Epithelial cell of prostate (primary cell): Measurements from ENCODE around the gene SCTR.

Source experiments
- DNase-seq: peaks from one replicate; pipeline ENCODE4 v3.0.0-alpha.2; 2011; ENCODE audit warnings: low read depth, low spot score
- H3K27ac ChIP-seq: fragments of 450-650 bp; 2 replicates; pipeline ENCODE4 v1.5.1; 2017; ENCODE audit warnings: mild to moderate bottlenecking

The SCTR gene

DNA sequence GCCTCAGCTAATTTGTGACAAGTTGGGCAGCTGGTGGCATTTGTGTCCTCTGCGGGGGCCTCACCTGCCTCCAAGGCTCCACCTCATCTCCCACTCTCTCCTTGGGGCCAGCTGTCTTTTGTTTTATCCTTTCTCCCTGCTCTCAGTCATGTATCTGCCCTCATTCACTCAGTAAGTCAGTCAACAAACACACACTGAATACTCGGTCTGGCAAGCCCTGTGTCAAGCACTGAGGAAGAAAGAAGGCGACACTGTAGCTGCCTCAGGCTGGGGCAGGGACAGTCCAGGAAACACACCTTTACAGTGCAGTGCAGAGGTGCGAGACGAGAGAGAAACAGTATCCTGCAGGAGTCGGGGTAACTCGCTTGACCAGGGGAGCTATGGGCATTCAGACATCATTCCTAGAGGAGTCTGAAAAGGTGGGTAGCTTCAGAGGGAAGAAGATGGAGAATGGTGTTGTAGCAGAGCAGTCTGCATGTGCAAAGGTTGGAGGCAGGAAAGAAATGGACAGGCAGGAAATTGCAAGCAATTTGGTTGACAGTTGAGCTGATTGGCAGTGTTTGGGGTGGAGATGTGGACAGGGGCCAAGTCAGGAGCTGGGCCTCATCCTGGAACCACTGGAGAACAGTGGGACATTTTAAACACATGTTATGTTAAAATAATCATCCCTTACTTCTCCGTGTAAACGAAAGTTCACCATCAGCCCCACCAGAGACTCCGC lies 34.9 kb downstream of the SCTR start:
- no peak overlapping the region for H3K27ac ChIP-seq
- no peak for DNase-seq

- DNase-seq: no peak
- H3K27ac ChIP-seq: no peak overlapping the region
Observed at GRCh38 chr2:119488245-119489214, 35.8 kb downstream of the SCTR start.

GRCh38 chr2:119487434-119488244 lies 36.6 kb downstream of the SCTR start:
- no peak for DNase-seq
- H3K27ac ChIP-seq: no peak overlapping the region

- H3K27ac ChIP-seq: no peak overlapping the region
- DNase-seq: no peak
Observed at GRCh38 chr2:119486886-119487285, 37.4 kb downstream of the SCTR start.

- no peak overlapping the region for H3K27ac ChIP-seq
- DNase-seq: no peak
Observed at GRCh38 chr2:119486196-119486827, 38.0 kb downstream of the SCTR start.

GRCh38 chr2:119485336-119486110 lies 38.8 kb downstream of the SCTR start:
- DNase-seq: no peak
- no peak overlapping the region for H3K27ac ChIP-seq

DNA sequence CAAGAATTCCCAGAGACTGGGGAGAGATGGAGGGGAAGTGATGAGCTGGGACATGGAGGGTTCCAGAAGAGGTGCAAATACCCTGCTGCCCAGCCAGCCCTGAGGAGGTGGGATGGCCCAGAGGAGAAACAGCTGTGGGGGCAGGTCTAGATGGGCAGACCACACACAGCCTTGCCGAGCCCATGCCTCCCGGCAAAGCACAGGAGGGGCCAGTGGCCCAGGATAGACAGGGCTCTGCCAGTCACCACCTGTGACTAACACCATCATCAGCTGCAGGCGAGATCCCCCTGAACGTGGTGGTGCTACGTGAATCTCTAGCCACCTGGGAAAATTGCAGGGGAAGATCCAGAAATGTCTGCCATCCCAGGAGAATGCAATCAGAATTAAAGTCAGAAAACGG lies 39.4 kb downstream of the SCTR start:
- no peak overlapping the region for H3K27ac ChIP-seq

DNA sequence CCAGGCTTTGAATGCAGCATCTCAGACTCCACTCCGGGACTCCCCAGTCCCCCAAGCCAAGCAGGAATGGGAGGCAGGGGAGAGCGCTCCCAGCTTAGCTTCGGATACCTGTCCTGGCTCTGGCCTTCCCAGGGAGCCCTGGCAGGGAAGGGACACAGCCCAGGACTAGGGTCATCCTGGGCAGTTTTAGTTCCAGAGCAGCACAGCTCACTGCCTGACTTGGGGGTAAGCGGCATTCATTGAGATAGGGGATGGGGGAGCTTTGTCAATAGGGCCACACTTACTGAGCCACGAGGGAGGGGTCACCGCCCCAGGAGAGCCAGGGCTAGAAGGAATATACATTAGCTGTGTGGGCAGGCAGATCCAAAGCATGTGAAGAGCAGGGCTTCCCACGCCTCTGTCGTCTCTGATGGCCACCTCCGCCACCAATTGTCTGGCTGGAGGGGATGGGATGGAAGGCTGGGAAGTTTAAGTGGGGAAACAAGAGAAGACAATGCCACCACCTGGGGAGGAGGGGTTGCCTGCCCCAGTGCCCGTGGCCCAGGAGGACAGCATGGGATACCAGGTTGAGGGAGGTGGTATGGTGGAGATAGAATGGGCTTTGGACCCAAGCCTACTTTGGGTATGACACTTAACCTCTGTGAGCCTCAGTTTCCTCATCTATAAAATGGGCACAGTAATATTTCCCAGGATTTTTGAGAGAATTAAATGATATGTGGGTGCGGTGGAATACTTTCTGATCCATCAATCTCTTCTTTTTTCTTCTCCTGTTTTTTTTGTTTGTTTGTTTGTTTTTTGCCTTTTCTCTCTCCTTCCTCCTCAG lies 40.2 kb downstream of the SCTR start:
- no peak for DNase-seq
- H3K27ac ChIP-seq: no peak overlapping the region

More for the DNA sequence above, 39.4 kb downstream of the SCTR start:
- DNase-seq: no peak

DNA sequence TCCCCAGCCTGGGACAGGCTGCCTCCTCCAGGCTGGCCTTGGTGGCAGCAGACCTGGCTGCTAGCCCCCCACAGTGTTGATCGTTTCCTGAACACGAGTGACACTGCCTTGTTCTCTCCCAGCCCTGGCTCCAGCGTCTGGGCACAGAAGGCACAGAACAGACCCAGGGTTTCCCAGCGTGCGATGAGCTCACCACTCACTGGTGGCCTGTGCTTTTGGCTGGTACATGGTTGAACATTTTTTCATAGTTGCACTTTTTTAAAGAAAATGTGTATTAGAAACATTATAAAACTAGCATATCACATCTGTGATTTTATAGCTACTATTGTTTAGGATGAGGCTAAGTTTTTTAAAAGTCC lies 40.9 kb downstream of the SCTR start:
- H3K27ac ChIP-seq: no peak overlapping the region
- DNase-seq: no peak

DNA sequence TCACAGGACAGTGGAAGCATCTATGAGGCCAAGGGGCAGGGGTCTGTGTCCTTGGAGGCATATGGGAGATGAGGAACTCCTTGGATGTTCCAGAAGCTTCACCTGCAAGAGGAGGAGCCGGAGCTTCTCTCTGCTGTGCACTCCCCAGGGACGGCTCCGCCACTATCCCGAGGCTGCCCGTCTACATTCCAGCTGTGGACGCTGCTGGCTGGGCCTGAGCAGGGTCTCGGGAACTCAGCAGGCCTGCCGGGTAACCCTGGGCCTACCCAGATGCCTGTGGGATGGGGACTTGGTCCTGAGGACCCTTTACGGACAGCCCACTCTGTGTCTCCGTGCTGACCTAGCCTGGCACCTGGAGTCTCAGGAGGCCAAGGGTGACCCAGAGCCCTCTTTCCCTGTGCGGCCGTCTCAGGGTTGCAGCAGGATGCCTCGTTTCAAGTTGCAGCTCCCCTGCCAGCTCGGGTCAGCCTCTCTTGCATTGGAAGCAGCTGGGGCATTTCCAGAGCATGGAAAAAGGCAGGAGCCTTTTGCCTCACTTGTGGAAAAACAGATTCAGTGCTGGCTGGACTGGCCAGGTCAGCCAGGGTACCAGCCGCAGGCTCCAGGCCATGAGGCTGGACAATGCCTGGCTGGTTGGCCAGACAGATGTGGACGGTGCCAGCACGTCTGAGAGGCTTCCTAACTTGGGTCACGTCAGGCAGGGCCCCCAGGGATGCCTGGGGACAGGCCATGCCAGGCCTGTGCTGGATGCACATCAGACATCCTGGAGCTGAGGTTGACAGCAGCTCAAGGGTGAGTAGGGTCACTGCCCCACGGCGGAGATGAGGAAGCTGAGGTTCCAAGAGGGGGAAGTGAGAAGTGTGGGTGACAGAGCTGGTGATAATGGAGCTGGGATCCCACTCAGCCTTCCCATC lies 41.5 kb downstream of the SCTR start:
- H3K27ac ChIP-seq: no peak overlapping the region
- DNase-seq: no peak

DNA sequence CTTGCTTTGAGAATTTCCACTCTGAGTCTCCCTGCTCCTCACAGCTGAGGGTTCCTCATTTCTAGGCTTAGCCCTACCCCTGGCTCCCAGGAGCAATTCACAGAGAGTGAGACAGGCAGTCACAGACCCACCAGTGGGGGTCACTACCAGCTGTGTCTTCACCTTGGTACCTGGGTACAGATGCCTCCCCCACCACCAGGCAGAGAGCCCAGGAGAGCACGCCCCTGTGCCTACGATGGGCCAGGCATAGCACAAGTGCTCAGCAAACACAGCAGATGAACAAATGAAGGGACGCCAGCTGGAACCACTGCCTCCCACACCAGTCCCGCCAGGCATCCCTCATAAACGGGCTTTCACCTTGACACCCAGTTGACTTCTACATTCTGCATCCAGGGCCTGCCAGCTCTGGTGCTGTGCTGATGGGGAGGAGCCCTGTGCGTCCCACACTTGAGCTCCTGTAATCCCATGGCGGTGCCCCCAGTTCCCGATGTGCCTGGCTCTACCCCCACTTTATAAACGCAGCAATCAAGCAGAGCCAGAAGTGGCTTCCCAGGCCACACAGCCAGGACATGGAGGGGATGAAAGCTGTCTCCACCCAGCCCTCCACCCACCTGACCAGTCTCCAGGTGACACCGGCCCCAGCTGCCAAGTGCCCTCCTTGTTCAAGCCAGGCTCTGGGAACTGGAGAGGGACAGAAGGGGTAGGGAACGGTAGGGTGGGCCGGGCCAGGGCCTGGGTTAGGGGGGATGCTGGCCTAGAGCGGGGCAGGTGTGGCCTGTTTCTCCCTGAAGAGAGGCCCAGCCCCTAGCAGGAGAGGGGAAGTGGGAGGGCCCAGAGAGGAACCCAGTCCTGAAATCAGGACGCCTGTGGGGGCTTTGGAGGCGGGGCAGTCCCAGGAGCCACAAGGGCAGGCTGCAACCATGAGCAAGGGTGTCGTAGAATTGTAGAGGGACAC lies 42.5 kb downstream of the SCTR start:
- no peak overlapping the region for H3K27ac ChIP-seq
- no peak for DNase-seq

- DNase-seq: no peak
- H3K27ac ChIP-seq: no peak overlapping the region
Observed at GRCh38 chr2:119480718-119481142, 43.6 kb downstream of the SCTR start.

DNA sequence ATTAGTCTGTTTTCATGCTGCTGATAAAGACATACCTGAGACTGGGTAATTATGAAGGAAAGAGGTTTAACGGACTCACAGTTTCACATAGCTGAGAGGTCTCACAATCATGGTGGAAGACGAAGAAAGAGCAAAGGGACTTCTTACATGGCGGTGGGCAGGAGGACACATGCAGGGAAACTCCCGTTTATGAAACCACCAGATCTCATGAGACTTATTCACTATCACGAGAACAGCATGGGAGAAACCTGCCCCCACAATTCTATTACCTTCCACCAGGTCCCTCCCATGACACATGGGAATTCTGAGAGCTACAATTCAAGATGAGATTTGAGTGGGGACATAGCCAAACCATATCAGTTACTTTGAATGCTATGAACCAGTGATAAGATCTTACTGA lies 44.1 kb downstream of the SCTR start:
- no peak for DNase-seq
- no peak overlapping the region for H3K27ac ChIP-seq

GRCh38 chr2:119478978-119479295 lies 45.3 kb downstream of the SCTR start:
- no peak for DNase-seq
- H3K27ac ChIP-seq: no peak overlapping the region

GRCh38 chr2:119478188-119478977 lies 45.9 kb downstream of the SCTR start:
- no peak for DNase-seq
- no peak overlapping the region for H3K27ac ChIP-seq

- no peak overlapping the region for H3K27ac ChIP-seq
- no peak for DNase-seq
Observed at GRCh38 chr2:119477113-119477505, 47.2 kb downstream of the SCTR start.
